ENCODE measurements around the gene THOC1. TPM values are rescaled to one million over a fixed set of nuclear protein-coding genes. Genes with fewer than 3 reads are reported as not detected.
A peak's percentile ranks its signal among the peaks of the same experiment; 100 is the strongest.
"Not testable (repeated sequence)": the region's sequence is repeated elsewhere in the genome, so short reads cannot be mapped to it uniquely, and the experiment has no call there.

Gene THOC1
- total RNA-seq, 1 donor from 2014 or later = 31.1 TPM

GRCh38 chr18:292271-292670, 24.4 kb upstream of the THOC1 start:
- no peaks in the 10 kb centered on the region for H3K27me3 ChIP-seq
- no peak for TF ChIP-seq CTCF (IDR thresholded peaks at IDR 0.05)
- no peaks in the 10 kb centered on the region for H3K9me3 ChIP-seq
- no peak overlapping the region for H3K4me3 ChIP-seq
- no peaks in the 10 kb centered on the region for H3K36me3 ChIP-seq
- no peaks in the 10 kb centered on the region for H3K4me1 ChIP-seq
- intact Hi-C loops (cut with DNase I) = loop anchor here (10.0 kb wide), 1 partner anchor 323 kb away; no protein-coding TSS in a partner anchor
- H3K27ac ChIP-seq = no peak overlapping the region
- no peak for DNase-seq
- ATAC-seq = no peak

DNA sequence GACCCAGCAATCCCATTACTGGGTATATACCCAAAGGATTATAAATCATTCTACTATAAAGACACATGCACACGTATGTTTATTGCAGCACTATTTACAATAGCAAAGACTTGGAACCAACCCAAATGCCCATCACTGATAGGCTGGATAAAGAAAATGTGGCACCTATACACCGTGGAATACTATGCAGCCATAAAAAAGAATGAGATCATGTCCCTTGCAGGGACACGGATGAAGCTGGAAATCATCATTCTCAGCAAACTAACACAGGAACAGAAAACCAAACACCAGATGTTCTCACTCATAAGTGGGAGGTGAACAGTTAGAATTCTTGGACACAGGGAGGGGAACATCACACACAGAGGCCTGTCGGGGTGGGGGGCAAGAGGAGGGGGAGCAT, 22.1 kb upstream of the THOC1 start:
- intact Hi-C loops (cut with DNase I) = loop anchor here (10.0 kb wide), 1 partner anchor 325 kb away; no protein-coding TSS in a partner anchor
- not testable (repeated sequence) for H3K4me1 ChIP-seq, H3K9me3 ChIP-seq, H3K27me3 ChIP-seq, DNase-seq, H3K27ac ChIP-seq, ATAC-seq, H3K36me3 ChIP-seq, H3K4me3 ChIP-seq

GRCh38 chr18:289026-289425, 21.2 kb upstream of the THOC1 start:
- intact Hi-C loops (cut with DNase I) = no loop called here
- Histone ChIP-seq H3K36me3 (no peaks in the 10 kb centered on the region), H3K27me3 (no peaks in the 10 kb centered on the region), H3K9me3 (no peaks in the 10 kb centered on the region), H3K4me1 (no peaks in the 10 kb centered on the region), H3K27ac (no peak overlapping the region), H3K4me3 (no peak overlapping the region)
- no peak for ATAC-seq
- no peak for DNase-seq
- no peak for TF ChIP-seq CTCF (IDR thresholded peaks at IDR 0.05)

GRCh38 chr18:286515-287310, 18.9 kb upstream of the THOC1 start:
- H3K27ac ChIP-seq = no peak overlapping the region
- intact Hi-C loops (cut with DNase I) = no loop called here
- no peak for DNase-seq
- H3K9me3 ChIP-seq = no peaks in the 10 kb centered on the region
- no peaks in the 10 kb centered on the region for H3K36me3 ChIP-seq
- peak; percentile 49 for TF ChIP-seq CTCF (IDR thresholded peaks at IDR 0.05)
- H3K4me3 ChIP-seq = no peak overlapping the region
- ATAC-seq = peak; percentile 49
- H3K4me1 ChIP-seq = no peaks in the 10 kb centered on the region
- H3K27me3 ChIP-seq = no peaks in the 10 kb centered on the region

GRCh38 chr18:285817-286216, 18.0 kb upstream of the THOC1 start:
- intact Hi-C loops (cut with DNase I) = no loop called here
- TF ChIP-seq CTCF (IDR thresholded peaks at IDR 0.05) = no peak
- H3K4me1 ChIP-seq = no peaks in the 10 kb centered on the region
- H3K27me3 ChIP-seq = no peaks in the 10 kb centered on the region
- H3K4me3 ChIP-seq = no peak overlapping the region
- ATAC-seq = no peak
- no peaks in the 10 kb centered on the region for H3K36me3 ChIP-seq
- no peak overlapping the region for H3K27ac ChIP-seq
- no peaks in the 10 kb centered on the region for H3K9me3 ChIP-seq
- DNase-seq = no peak

- Histone ChIP-seq H3K36me3 (no peaks in the 10 kb centered on the region), H3K27ac (no peak overlapping the region), H3K4me1 (no peaks in the 10 kb centered on the region), H3K9me3 (peaks cover 9% of the 10 kb centered on the region), H3K27me3 (no peaks in the 10 kb centered on the region), H3K4me3 (no peak overlapping the region)
- peak; percentile 89 for ATAC-seq
- TF ChIP-seq CTCF (IDR thresholded peaks at IDR 0.05) = no peak
- no peak for DNase-seq
- intact Hi-C loops (cut with DNase I) = no loop called here
Observed at GRCh38 chr18:275486-275885, 7.6 kb upstream of the THOC1 start.
